Endothelial cell of umbilical vein (primary cell): ENCODE measurements around the gene KIF2C. TPM values are rescaled to one million over a fixed set of nuclear protein-coding genes. Genes with fewer than 3 reads are reported as not detected.
"Not testable (repeated sequence)": the region's sequence is repeated elsewhere in the genome, so short reads cannot be mapped to it uniquely, and the experiment has no call there.

ENCODE experiments used
- BruUV-seq: library from RNA; stranded (reverse); fragments of 400-500 nt; replicated peaks from 2 replicates; lab custom pipeline; 2021; lab: Mats Ljungman, UMichigan
- CTCF ChIA-PET: fragments of 300-600, 350-600 bp; sonication (Branson Sonifier 250); formaldehyde crosslinking; loops from one replicate; lab custom pipeline; 2021; ENCODE audit warnings: antibody characterized with exemption, inconsistent platforms; lab: Charles Lee
- POLR2A ChIA-PET: fragments of 300-600, 350-600 bp; sonication (Branson Sonifier 250); formaldehyde crosslinking; loops from one replicate; lab custom pipeline; 2021; ENCODE audit warnings: antibody characterized with exemption, inconsistent platforms; lab: Charles Lee
- DNase-seq: peaks from one replicate; pipeline ENCODE4 v3.0.0-alpha.2; 2011; ENCODE audit warnings: low read depth, low spot score
- FAIRE-seq: peaks from 2 replicates; lab custom pipeline; 2011; peaks lifted over from hg19 to GRCh38; lab: Jason Lieb, UNC
- H2AFZ ChIP-seq: 2 replicates; pipeline ENCODE4 v1.6.0; 2012; ENCODE audit warnings: low read depth, low read length, control low read depth, inconsistent platforms
- H3K27ac ChIP-seq: 2 replicates; pipeline ENCODE4 v1.5.1; 2011; ENCODE audit warnings: low read depth, mild to moderate bottlenecking, control low read depth, low read length, moderate library complexity; ENCODE audit not compliant: insufficient read depth
- H3K27me3 ChIP-seq, 2 experiments: 2 replicates each; pipeline versions ENCODE4 v1.6.0 to v1.6.1; 2011; ENCODE audit warnings: low read length in 2 of 2, mixed read lengths in 1 of 2; ENCODE audit not compliant: control insufficient read depth in 2 of 2, insufficient read depth in 2 of 2
- H3K36me3 ChIP-seq, 2 experiments: 2 replicates in 1 of 2; 3 replicates in 1 of 2; pipeline ENCODE4 v1.5.1; 2011; ENCODE audit warnings: low read length in 2 of 2, mild to moderate bottlenecking in 1 of 2, moderate library complexity in 1 of 2; ENCODE audit not compliant: control insufficient read depth in 2 of 2, insufficient read depth in 2 of 2; ENCODE audit errors: extremely low read depth in 1 of 2
- H3K4me1 ChIP-seq: 3 replicates; pipeline ENCODE4 v1.5.1; 2011; ENCODE audit warnings: mild to moderate bottlenecking, low read length; ENCODE audit not compliant: control insufficient read depth, insufficient read depth; ENCODE audit errors: extremely low read depth
- H3K4me2 ChIP-seq: 2 replicates; pipeline ENCODE4 v1.6.1; 2011; ENCODE audit warnings: low read length, control low read depth, mixed read lengths; ENCODE audit not compliant: insufficient read depth
- H3K4me3 ChIP-seq, 3 experiments: fragments of 200-600 bp in 1 of 3; sonication (generic), shearing (Covaris generic) in 1 of 3; replicated peaks in 1 of 3; 2 replicates each; pipeline ENCODE4 v1.5.1; 2011 to 2016; ENCODE audit warnings: control low read depth in 3 of 3, low read length in 3 of 3, mild to moderate bottlenecking in 2 of 3, inconsistent platforms in 1 of 3, low read depth in 1 of 3, moderate library complexity in 1 of 3; ENCODE audit not compliant: insufficient read depth in 1 of 3
- H3K79me2 ChIP-seq: 2 replicates; pipeline ENCODE4 v1.6.0; 2012; ENCODE audit warnings: low read length, inconsistent platforms; ENCODE audit not compliant: control insufficient read depth, insufficient read depth
- H3K9ac ChIP-seq: replicated peaks from 2 replicates; pipeline ENCODE3; 2011; ENCODE audit warnings: low read length, control low read depth; ENCODE audit not compliant: insufficient read depth; ENCODE audit errors: extremely low read depth
- H3K9me1 ChIP-seq: replicated peaks from 3 replicates; pipeline ENCODE4 v1.6.0; 2011; ENCODE audit warnings: mild to moderate bottlenecking, low read length; ENCODE audit not compliant: control insufficient read depth, insufficient read depth; ENCODE audit errors: extremely low read depth
- H3K9me3 ChIP-seq: replicated peaks from 2 replicates; pipeline ENCODE4 v1.5.1; 2012; ENCODE audit warnings: low read length, inconsistent platforms; ENCODE audit not compliant: control insufficient read depth, insufficient read depth
- H4K20me1 ChIP-seq: replicated peaks from 2 replicates; pipeline ENCODE3; 2011; ENCODE audit warnings: mild to moderate bottlenecking, low read length; ENCODE audit not compliant: control insufficient read depth, insufficient read depth; ENCODE audit errors: extremely low read depth
- FOS ChIP-seq: IDR thresholded peaks from 2 replicates; pipeline ENCODE4 v1.6.1; 2011; ENCODE audit warnings: mild to moderate bottlenecking, low read length, moderate library complexity, borderline replicate concordance; ENCODE audit not compliant: insufficient read depth
- JUN ChIP-seq: IDR thresholded peaks from 2 replicates; pipeline ENCODE4 v1.6.1; 2011; ENCODE audit warnings: borderline replicate concordance, low read depth; ENCODE audit not compliant: insufficient read length, insufficient read depth
- MYC ChIP-seq: IDR thresholded peaks from one replicate; pipeline ENCODE4 v1.6.1; 2011; ENCODE audit warnings: mild to moderate bottlenecking, low read depth, low read length
- POLR2AphosphoS5 ChIP-seq: IDR thresholded peaks from 2 replicates; pipeline ENCODE4 v1.6.1; 2012; ENCODE audit warnings: low read depth, mild to moderate bottlenecking, control low read depth, low read length, moderate library complexity; ENCODE audit not compliant: insufficient read depth
- dilution Hi-C: fragments of 300-500 bp; cut with MboI; formaldehyde crosslinking; loops from one replicate; pipeline ENCODE4 v1.15.0; 2019; ENCODE audit warnings: low sequenced_read_pairs; ENCODE audit not compliant: extremely low pct_ligation_motif_present
- intact Hi-C: fragments of 100-400 bp; cut with micrococcal nuclease; formaldehyde crosslinking; loops from one replicate; pipeline ENCODE4 v1.10.0; 2022
- polyA plus RNA-seq, 4 experiments: library from polyadenylated mRNA; depleted of rRNA in 3 of 4; stranded (reverse) in 3 of 4; unstranded in 1 of 4; fragments of >200 nt; gene quantifications; 2 replicates each; pipeline versions ENCODE4 v1.2.1 to v1.2.3, GENCODE V29; 2011 to 2012; ENCODE audit warnings: missing spikeins in 1 of 4
- total RNA-seq: library from RNA; stranded (reverse); gene quantifications from 2 replicates; pipeline ENCODE4 v1.2.3, GENCODE V29; 2021
- TF ChIP-seq, protein P1 (sequence below), 2 donors: IDR thresholded peaks; 1 replicate in 1 of 2; 2 replicates in 1 of 2; pipeline ENCODE4 v1.5.1; 2011; ENCODE audit warnings: low read length in 2 of 2, mild to moderate bottlenecking in 2 of 2, moderate library complexity in 2 of 2, control low read depth in 1 of 2, inconsistent platforms in 1 of 2, low read depth in 1 of 2; ENCODE audit not compliant: insufficient read depth in 1 of 2; ENCODE audit errors: extremely low read depth in 1 of 2

The KIF2C gene
- total and polyA plus RNA-seq, 2 donors (not counting 3 experiments of a cell fraction or from before 2014, with no cell fraction given) = 27.1 to 53.7 TPM

DNA sequence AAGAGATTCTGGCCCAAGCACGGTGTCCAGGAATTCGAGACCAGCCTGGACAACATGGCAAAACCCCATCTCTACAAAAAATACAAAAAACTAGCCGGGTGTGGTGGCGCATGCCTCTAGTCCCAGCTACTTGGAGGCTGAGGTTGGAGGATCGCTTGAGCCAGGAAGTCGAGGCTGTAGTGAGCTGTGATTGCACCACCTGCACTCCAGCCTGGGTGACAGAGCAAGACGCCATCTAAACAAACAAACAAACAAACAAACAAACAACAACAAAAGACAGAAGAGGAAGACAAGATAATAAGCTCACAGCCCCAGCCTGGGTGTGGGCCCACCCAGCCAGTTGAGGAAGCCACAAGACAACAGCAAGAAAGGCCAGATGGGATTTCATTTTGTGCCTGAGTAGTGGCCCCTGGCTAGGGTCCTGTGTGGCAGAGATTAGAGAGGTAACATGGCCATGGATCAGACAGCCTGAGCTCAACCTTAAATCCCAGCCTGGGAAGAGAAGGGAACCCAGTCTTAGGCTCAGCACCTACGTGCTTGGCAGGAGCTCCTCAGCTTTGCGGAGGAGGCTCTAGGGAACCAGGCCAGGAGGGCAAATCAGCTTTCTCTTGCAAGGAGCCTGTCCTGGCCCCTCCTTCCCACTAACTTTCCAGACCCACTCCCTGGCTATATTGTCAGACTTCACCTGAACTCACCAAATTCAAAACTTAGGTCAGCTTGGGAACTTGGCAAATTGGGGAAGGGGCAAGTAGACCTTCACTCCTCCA is 53.3 kb downstream of the KIF2C start:
- Histone ChIP-seq H3K9ac (no peak overlapping the region), H3K4me2 (no peak overlapping the region), H3K4me3 (no peak overlapping the region), H3K79me2 (no peaks in the 10 kb centered on the region), H3K27ac (no peak overlapping the region), H3K27me3 (no peaks in the 10 kb centered on the region), H3K9me1 (no peaks in the 10 kb centered on the region), H4K20me1 (no peaks in the 10 kb centered on the region), H3K4me1 (no peaks in the 10 kb centered on the region), H3K9me3 (no peaks in the 10 kb centered on the region), H3K36me3 (no peaks in the 10 kb centered on the region), H2AFZ (no peak overlapping the region)
- POLR2A ChIA-PET = interaction anchor here (0.7 to 0.9 kb wide), 3 partner anchors 17 to 219 kb away, joined by 3 read pairs; partner anchors contain the start of gene UROD
- no peak for DNase-seq
- no peak for FAIRE-seq
- CTCF ChIA-PET = interaction anchor here (0.7 to 4.2 kb wide), 19 partner anchors 9 to 701 kb away, joined by 3 to 27 read pairs (median 3); partner anchors contain the start of genes BTBD19, HECTD3, PTCH2 and RPS8
- TF ChIP-seq, protein P1, sequence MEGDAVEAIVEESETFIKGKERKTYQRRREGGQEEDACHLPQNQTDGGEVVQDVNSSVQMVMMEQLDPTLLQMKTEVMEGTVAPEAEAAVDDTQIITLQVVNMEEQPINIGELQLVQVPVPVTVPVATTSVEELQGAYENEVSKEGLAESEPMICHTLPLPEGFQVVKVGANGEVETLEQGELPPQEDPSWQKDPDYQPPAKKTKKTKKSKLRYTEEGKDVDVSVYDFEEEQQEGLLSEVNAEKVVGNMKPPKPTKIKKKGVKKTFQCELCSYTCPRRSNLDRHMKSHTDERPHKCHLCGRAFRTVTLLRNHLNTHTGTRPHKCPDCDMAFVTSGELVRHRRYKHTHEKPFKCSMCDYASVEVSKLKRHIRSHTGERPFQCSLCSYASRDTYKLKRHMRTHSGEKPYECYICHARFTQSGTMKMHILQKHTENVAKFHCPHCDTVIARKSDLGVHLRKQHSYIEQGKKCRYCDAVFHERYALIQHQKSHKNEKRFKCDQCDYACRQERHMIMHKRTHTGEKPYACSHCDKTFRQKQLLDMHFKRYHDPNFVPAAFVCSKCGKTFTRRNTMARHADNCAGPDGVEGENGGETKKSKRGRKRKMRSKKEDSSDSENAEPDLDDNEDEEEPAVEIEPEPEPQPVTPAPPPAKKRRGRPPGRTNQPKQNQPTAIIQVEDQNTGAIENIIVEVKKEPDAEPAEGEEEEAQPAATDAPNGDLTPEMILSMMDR (IDR thresholded peaks at IDR 0.05; ENCODE audit: extremely low read depth in 1 of 2, insufficient read depth in 1 of 2, low read depth in 1 of 2, low read length in 2 of 2) = no peak
- TF ChIP-seq POLR2AphosphoS5 = no peak
- no peak for TF ChIP-seq FOS
- no peak for TF ChIP-seq JUN
- no peak for TF ChIP-seq MYC
- intact Hi-C loops = loop anchor here (2.0 kb wide), 1 partner anchor 44 kb away; no protein-coding TSS in a partner anchor
- BruUV-seq = no TSS peak
- dilution Hi-C loops = no loop called here

DNA sequence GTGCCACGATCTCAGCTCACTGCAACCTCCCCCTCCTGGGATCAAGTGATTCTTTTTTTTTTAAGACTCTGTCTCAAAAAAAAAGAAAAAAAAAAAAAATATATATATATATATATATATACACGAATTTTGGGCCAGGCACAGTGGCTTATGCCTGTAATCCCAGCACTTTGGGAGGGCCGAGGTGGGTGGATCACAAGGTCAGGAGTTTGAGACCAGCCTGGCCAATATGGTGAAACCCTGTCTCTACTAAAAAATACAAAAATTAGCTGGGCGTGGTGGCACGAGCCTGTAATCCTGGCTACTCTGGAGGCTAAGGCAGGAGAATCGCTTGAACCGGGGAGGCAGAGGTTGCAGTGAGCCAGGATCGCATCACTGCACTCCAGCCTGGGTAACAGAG is 58.2 kb downstream of the KIF2C start:
- H2AFZ ChIP-seq, dilution Hi-C loops: not testable (repeated sequence)

More for the DNA sequence above, 58.2 kb downstream of the KIF2C start:
- not testable (repeated sequence) for H3K27me3 ChIP-seq, H3K9me1 ChIP-seq, H3K4me2 ChIP-seq, H4K20me1 ChIP-seq, DNase-seq, H3K4me3 ChIP-seq, H3K36me3 ChIP-seq, H3K27ac ChIP-seq, BruUV-seq, FAIRE-seq, H3K9ac ChIP-seq, H3K9me3 ChIP-seq
- CTCF ChIA-PET = interaction anchor here (1.2 kb wide), 1 partner anchor 11 kb away, joined by 5 read pairs; no protein-coding TSS in a partner anchor
- Histone ChIP-seq H3K4me1 (peaks cover 15% of the 10 kb centered on the region), H3K79me2 (peaks cover 25% of the 10 kb centered on the region)
- intact Hi-C loops = loop anchor here (5.0 kb wide), 1 partner anchor 504 kb away; no protein-coding TSS in a partner anchor
- POLR2A ChIA-PET = interaction anchor here (1.0 kb wide), 1 partner anchor 10 kb away, joined by 4 read pairs; the partner anchor contains the start of gene BTBD19
